HG03135 (cell line): ENCODE data around the gene AKR7A3.
"Not testable (repeated sequence)": the region's sequence is repeated elsewhere in the genome, so short reads cannot be mapped to it uniquely, and the experiment has no call there.

Source experiments
- ATAC-seq: cut with Tn5 transposase; IDR thresholded peaks from one replicate; pipeline ENCODE4 v1.9.1; 2021; ENCODE audit warnings: mild to moderate bottlenecking, moderate library complexity; ENCODE audit not compliant: unreplicated experiment

The AKR7A3 gene

DNA sequence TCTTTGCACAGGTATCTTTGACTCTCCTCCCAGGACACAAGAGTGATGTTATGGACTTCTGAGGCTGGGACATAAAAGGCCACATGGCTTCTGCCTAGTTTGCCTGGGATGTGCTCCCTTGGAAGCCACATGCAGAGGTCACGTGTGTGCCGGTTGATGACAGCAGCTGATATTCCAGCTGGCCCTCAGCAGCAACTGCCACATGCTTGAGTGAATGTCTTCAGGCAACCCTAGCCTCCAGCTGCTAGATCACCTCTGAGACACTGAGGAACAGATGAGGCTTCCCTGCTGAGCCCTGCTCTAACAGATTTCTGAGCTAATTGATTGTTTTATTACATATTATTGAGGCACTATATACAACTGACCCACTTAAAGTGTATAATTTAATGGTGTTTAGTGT is 11.6 kb upstream of the AKR7A3 start:
- no peak for ATAC-seq

GRCh38 chr1:19294638-19295037 is 6.1 kb upstream of the AKR7A3 start:
- ATAC-seq: no peak

GRCh38 chr1:19289244-19289643 is 674 bp upstream of the AKR7A3 start:
- no peak for ATAC-seq

DNA sequence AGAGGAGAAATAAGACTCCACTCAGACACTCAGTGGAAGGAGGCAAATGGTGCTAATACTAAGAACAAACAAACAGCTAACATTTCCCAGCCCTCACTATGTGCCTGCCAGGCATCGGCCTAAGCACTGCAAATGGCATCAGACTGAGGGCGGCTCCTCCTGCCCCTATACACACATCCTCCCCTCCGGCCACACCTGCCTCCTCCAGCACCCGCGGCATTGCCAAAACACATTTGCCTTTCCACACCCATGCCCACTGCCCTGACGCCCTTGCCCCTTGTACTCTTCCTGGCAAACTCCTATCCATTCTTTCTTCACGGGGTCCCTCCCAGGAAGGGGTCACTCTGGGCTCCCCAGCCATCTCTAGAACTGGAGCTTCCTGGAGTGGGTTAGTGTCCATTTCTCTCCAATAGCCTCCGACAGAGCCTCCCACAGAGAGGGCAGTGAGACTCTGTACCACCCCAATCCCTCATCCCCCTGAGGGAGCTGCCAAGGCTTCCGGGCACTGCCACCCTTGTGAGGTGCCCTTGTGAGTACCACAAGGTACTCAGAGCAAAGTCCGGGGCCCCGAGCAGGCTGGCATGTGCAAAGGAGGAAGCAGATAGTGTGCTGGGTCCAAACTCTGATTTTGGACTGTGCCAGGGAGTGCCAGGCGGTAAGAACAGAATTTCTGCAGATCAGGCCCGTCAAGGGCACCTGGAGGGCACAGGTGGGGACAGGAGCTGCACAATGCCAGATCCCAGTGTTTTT is 959 bp downstream of the AKR7A3 start:
- no peak for ATAC-seq

- not testable (repeated sequence) for ATAC-seq
Observed at GRCh38 chr1:19285807-19286206, 2.8 kb downstream of the AKR7A3 start.

DNA sequence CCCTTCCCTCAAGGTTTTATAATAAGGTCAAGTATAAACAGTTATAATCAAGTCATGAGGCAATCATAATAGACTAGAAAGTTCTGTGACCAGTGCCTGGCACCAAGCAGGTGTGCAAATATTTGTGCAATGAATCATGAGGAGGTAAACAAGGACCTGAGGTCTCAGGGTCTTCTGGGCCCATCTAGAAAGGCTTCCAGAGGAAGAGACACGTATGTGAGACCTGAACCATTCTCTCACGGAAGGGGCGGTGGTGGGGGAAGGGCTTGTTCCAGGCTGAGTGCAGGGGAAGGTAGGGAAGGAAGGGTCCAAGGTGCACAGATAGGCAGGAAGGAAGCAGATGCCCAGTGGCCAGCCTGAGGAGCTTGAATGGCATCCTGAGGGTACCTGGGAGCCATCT is 3.2 kb downstream of the AKR7A3 start:
- ATAC-seq: not testable (repeated sequence)

- no peak for ATAC-seq
Observed at GRCh38 chr1:19284881-19285280, 3.7 kb downstream of the AKR7A3 start.

DNA sequence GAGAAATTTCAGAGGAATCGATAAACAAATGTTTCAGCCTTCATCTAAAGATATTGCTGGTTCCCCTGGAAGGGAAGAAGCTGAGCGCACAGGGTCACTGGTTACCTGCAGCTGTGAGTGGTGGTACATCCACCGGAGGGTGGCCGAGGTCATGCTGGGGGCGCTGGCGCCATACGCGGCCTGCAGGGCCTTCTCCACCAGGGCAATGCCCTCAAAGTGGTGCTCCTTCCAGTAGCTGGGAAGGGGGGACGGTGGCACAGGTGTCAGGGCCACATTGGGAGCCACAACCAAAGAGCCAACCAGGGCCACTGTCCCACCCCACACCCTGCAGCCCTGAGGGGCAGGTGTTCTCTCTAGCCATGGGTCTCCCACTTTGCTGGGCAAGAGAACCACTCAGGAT is 4.7 kb downstream of the AKR7A3 start:
- no peak for ATAC-seq

GRCh38 chr1:19274636-19275035 is 13.9 kb downstream of the AKR7A3 start:
- no peak for ATAC-seq

- not testable (repeated sequence) for ATAC-seq
Observed at GRCh38 chr1:19273844-19274531, 14.6 kb downstream of the AKR7A3 start.

DNA sequence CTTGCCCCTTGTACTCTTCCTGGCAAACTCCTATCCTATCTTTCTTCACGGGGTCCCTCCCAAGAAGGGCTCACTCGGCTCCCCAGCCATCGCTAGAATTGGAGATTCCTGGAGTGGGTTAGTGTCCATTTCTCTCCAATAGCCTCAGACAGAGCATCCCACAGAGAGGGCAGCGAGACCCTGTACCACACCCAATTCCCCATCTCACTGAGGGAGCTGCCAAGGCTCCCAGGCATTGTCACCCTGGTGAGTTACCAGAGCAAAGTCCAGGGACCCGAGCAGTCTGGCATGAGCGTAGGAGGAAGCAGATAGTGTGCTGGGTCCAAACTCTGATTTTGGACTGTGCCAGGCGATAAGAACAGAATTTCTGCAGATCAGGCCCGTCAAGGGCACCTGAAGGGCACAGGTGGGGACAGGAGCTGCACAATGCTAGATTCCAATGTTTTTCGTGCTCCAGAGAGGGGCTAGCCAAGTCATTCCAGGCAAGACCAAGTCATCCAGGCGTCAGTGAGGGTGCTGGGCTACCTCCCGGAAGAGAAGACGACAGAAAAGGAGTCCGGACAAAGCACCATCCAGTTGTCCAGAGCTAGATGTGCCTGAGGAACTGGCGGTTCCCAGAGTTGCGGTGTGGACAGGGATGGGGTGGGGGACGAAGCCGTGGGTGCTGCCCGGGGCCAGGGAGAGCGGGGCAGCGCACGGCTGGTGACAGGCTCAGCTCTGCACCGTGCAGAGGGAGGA is 15.3 kb downstream of the AKR7A3 start:
- ATAC-seq: no peak

- no peak for ATAC-seq
Observed at GRCh38 chr1:19272064-19272463, 16.5 kb downstream of the AKR7A3 start.

DNA sequence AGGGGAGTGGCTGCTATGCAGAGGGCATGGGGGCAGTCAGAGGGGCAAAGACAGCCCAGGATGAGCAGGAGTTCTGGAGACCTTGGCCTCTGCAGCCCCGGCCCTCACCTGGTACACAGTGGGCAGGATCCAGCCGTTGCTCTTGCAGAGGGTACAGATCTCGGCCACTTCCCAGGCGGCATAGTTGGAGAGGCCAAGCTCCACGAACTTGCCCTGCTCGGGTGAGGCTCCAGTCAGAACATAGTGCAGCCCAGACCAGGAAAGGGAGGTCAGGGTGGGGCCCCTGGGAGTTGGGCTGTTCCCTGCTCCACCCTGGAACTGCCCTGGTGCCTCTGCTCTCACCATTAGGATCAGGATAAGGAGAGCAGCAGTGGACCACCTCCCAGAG is 18.2 kb downstream of the AKR7A3 start:
- ATAC-seq: not testable (repeated sequence)

DNA sequence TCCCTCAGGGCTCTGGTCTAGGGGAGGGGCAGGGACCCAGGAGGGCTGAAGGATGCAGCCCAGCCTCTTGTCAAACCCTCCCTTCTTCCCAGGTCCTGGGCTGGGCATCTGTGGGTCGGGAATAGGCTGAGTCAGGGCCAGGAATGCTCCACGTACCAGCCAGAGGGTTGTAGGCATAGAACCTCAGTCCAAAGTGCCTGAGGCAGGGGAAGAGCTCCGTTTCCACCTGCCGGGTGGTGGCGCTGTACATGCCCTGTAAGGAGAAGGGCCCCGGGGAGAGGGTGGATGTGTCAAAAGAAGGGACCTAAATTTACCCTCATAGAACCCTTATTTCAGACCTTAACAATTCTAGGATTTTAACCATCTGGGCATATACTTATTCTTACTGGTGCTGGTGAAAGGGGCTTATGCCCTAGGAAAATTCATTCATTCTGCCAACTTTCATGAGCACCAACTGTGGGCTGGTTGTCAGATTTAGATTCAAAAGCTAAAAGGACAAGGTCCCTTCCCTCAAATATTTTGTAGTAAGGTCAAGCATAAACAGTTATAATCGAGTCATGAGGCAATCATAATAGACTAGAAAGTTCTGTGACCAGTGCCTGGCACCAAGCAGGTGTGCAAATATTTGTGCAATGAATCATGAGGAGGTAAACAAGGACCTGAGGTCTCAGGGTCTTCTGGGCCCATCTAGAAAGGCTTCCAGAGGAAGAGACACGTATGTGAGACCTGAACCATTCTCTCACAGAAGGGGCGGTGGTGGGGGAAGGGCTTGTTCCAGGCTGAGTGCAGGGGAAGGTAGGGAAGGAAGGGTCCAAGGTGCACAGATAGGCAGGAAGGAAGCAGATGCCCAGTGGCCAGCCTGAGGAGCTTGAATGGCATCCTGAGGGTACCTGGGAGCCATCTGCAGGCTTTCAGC is 18.9 kb downstream of the AKR7A3 start:
- ATAC-seq: not testable (repeated sequence)

GRCh38 chr1:19268445-19268844 is 20.1 kb downstream of the AKR7A3 start:
- ATAC-seq: no peak

DNA sequence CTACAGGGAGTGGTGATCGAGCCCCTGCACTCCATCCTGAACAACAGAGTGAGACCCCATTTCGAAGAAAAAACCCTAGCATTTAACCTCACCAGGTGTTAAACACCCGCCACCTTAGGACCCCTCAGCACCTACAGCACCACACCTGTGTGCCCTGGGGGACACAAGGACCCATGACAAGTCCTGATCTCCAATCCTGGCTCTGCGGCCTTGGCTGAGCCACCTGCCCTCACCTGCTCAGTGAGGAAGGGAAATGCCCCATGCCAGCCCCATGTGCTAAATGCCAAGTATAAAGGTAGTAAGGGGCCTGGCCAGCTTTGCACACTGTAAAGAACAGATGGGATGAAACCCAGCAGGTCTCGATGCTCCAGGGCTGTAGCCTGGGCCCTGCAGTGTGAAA is 25.8 kb downstream of the AKR7A3 start:
- ATAC-seq: no peak

- ATAC-seq: no peak
Observed at GRCh38 chr1:19262047-19262446, 26.5 kb downstream of the AKR7A3 start.

GRCh38 chr1:19260211-19261138 is 28.1 kb downstream of the AKR7A3 start:
- ATAC-seq: no peak

DNA sequence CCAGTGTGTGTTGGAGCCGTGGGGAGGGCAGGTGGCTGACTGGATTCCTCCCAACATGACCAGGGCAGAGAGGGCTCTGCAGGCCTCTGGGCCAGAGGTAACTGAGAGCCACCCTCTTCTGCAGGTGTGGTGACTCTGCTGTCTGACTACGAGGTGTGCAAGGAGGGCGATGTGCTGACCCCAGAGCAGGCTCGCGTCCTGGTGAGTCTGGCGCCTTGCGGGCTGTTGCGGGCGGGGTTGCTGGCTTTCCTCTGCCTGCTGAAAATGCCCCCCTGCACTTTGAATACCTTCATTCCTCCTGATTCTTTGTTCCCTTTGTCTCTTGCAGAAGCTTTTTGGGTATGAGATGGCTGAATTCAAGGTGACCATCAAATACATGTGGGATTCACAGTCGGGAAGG is 30.2 kb downstream of the AKR7A3 start:
- ATAC-seq: no peak
